Liver (tissue), 9 donors: ENCODE data around the gene GAN. TPM values are rescaled to one million over a fixed set of nuclear protein-coding genes. Genes with fewer than 3 reads are reported as not detected.
A peak's percentile ranks its signal among the peaks of the same experiment; 100 is the strongest.

Experiments
- DNase-seq: peaks from one replicate; pipeline ENCODE4 v3.0.0-alpha.2; 2017; ENCODE audit warnings: low spot score
- H3K27ac ChIP-seq, 2 donors: one replicate each; pipeline ENCODE4 v1.7.0; 2013; ENCODE audit warnings: inconsistent platforms in 2 of 2, low read length in 2 of 2, control low read depth in 1 of 2, low read depth in 1 of 2, mild to moderate bottlenecking in 1 of 2
- H3K27me3 ChIP-seq, 4 donors: one replicate each; pipeline versions ENCODE4 v1.6.1 to v1.7.0; 2013; ENCODE audit warnings: low read length in 3 of 4, inconsistent platforms in 1 of 4, mild to moderate bottlenecking in 1 of 4, moderate library complexity in 1 of 4; ENCODE audit not compliant: control insufficient read depth in 4 of 4, insufficient read depth in 4 of 4
- H3K36me3 ChIP-seq, 4 donors: one replicate each; pipeline versions ENCODE4 v1.6.1 to v1.7.0; 2013; ENCODE audit warnings: low read length in 3 of 4, mild to moderate bottlenecking in 3 of 4, low read depth in 1 of 4, moderate library complexity in 1 of 4; ENCODE audit not compliant: control insufficient read depth in 4 of 4, insufficient read depth in 3 of 4
- H3K4me1 ChIP-seq, 4 donors: one replicate each; pipeline versions ENCODE4 v1.6.1 to v1.7.0; 2013; ENCODE audit warnings: low read length in 3 of 4, mild to moderate bottlenecking in 3 of 4, moderate library complexity in 1 of 4; ENCODE audit not compliant: control insufficient read depth in 4 of 4, insufficient read depth in 4 of 4
- H3K4me3 ChIP-seq, 3 donors: one replicate each; pipeline versions ENCODE4 v1.6.1 to v1.7.0; 2013; ENCODE audit warnings: low read length in 3 of 3, control low read depth in 1 of 3, low read depth in 1 of 3, mild to moderate bottlenecking in 1 of 3
- H3K9ac ChIP-seq, 2 donors: one replicate each; pipeline ENCODE4 v1.7.0; 2013; ENCODE audit warnings: low read length in 2 of 2, mild to moderate bottlenecking in 2 of 2, moderate library complexity in 2 of 2, control low read depth in 1 of 2, low read depth in 1 of 2
- H3K9me3 ChIP-seq, 4 donors: one replicate each; pipeline versions ENCODE4 v1.6.1 to v1.7.0; 2013; ENCODE audit warnings: low read length in 3 of 4; ENCODE audit not compliant: control insufficient read depth in 4 of 4
- ATF3 ChIP-seq: IDR thresholded peaks from 2 replicates; pipeline ENCODE4 v1.6.1; 2016; ENCODE audit warnings: antibody characterized with exemption
- CTCF ChIP-seq: fragments of 150-350 bp; IDR thresholded peaks from 2 replicates; pipeline ENCODE4 v1.5.1; 2017; ENCODE audit warnings: improper control_type of control experiment, low read depth, low read length; ENCODE audit not compliant: missing input control
- EGR1 ChIP-seq, 2 donors: IDR thresholded peaks; 2 replicates each; pipeline ENCODE4 v1.6.1; 2016 to 2018; ENCODE audit warnings: antibody characterized with exemption in 2 of 2, low read depth in 2 of 2
- FOXA1 ChIP-seq: IDR thresholded peaks from 2 replicates; pipeline ENCODE4 v1.6.1; 2016; ENCODE audit warnings: antibody characterized with exemption
- FOXA2 ChIP-seq: IDR thresholded peaks from 2 replicates; pipeline ENCODE4 v1.6.1; 2016; ENCODE audit warnings: antibody characterized with exemption
- GABPA ChIP-seq, 2 donors: IDR thresholded peaks in 1 of 2; conservative IDR thresholded peaks in 1 of 2; 2 replicates each; pipeline ENCODE4 v1.6.1; 2016; ENCODE audit warnings: antibody characterized with exemption in 2 of 2, mild to moderate bottlenecking in 1 of 2, moderate library complexity in 1 of 2
- HNF4G ChIP-seq: IDR thresholded peaks from 2 replicates; pipeline ENCODE4 v1.6.1; 2016; ENCODE audit warnings: antibody characterized with exemption
- JUND ChIP-seq, 2 donors: IDR thresholded peaks; 2 replicates each; pipeline ENCODE4 v1.6.1; 2016; ENCODE audit warnings: antibody characterized with exemption in 2 of 2
- MAX ChIP-seq: IDR thresholded peaks from 2 replicates; pipeline ENCODE4 v1.6.1; 2016; ENCODE audit warnings: antibody characterized with exemption
- NR2F2 ChIP-seq: IDR thresholded peaks from 2 replicates; pipeline ENCODE4 v1.6.1; 2016; ENCODE audit warnings: antibody characterized with exemption
- RAD21 ChIP-seq, 2 donors: IDR thresholded peaks; 2 replicates each; pipeline ENCODE4 v1.6.1; 2016; ENCODE audit warnings: antibody characterized with exemption in 2 of 2, mild to moderate bottlenecking in 2 of 2
- REST ChIP-seq: IDR thresholded peaks from 2 replicates; pipeline ENCODE4 v1.6.1; 2016; ENCODE audit warnings: antibody characterized with exemption, mild to moderate bottlenecking
- RXRA ChIP-seq, 2 donors: IDR thresholded peaks; 2 replicates each; pipeline ENCODE4 v1.6.1; 2017 to 2018; ENCODE audit warnings: antibody characterized with exemption in 2 of 2, mild to moderate bottlenecking in 1 of 2
- SP1 ChIP-seq: IDR thresholded peaks from 2 replicates; pipeline ENCODE4 v1.6.1; 2018; ENCODE audit warnings: antibody characterized with exemption, mild to moderate bottlenecking
- TAF1 ChIP-seq: conservative IDR thresholded peaks from 2 replicates; pipeline ENCODE4 v1.6.1; 2016; ENCODE audit warnings: antibody characterized with exemption, mild to moderate bottlenecking
- YY1 ChIP-seq: IDR thresholded peaks from 2 replicates; pipeline ENCODE4 v1.6.1; 2016; ENCODE audit warnings: antibody characterized with exemption, mild to moderate bottlenecking
- ZBTB33 ChIP-seq: IDR thresholded peaks from 2 replicates; pipeline ENCODE4 v1.6.1; 2016; ENCODE audit warnings: antibody characterized with exemption
- WGBS: extraction: QIAGEN DNeasy Blood & Tissue Kit; methylation state at CpG from one replicate; pipeline ENCODE4 v1.1.7; 2013; 5-methylcytosine and 5-hydroxymethylcytosine counted together
- polyA plus RNA-seq, 2 donors: library from polyadenylated mRNA; stranded (reverse) in 1 of 2; unstranded in 1 of 2; fragments of 200-250 nt in 1 of 2; fragments of >200 nt in 1 of 2; fragmentation: Nextera tagmentation in 1 of 2; extraction: Ambion mirVana in 1 of 2; gene quantifications; one replicate each; pipeline versions ENCODE4 v1.2.1 to v1.2.3, GENCODE V29; 2013 to 2015
- total RNA-seq, 2 donors: library from RNA; depleted of rRNA; stranded (reverse); fragments of >200 nt; gene quantifications; one replicate each; pipeline ENCODE4 v1.2.3, GENCODE V29; 2014
- donor health status: healthy.
- donor health status: healthy.
- donor health status: healthy.
- donor health status: healthy.
- donor health status: healthy.

The GAN gene
- total and polyA plus RNA-seq, 4 donors = 0.33 to 5.5 (median 1.5) TPM

- Histone ChIP-seq H3K4me3 (no peak overlapping the region), H3K4me1 (peaks cover 0 to 8% (median 6%) of the 10 kb centered on the region in 4 donors), H3K9ac (peak overlapping the region in 1 of 2 donors; percentile 5), H3K27ac (peak overlapping the region in 1 of 2 donors; percentile 20), H3K27me3 (no peaks in the 10 kb centered on the region), H3K9me3 (peaks cover 0 to 2% (median 0%) of the 10 kb centered on the region in 4 donors), H3K36me3 (no peaks in the 10 kb centered on the region)
- no peak for TF ChIP-seq EGR1 (IDR thresholded peaks at IDR 0.05; ENCODE audit: low read depth in 2 of 2)
- no peak for TF ChIP-seq CTCF
- TF ChIP-seq NR2F2 = peak; percentile 57
- TF ChIP-seq REST = no peak
- no peak for TF ChIP-seq YY1
- TF ChIP-seq RAD21 (IDR thresholded peaks at IDR 0.05) = no peak
- TF ChIP-seq JUND (IDR thresholded peaks at IDR 0.05) = no peak
- TF ChIP-seq FOXA2 = no peak
- TF ChIP-seq FOXA1 = no peak
- no peak for TF ChIP-seq HNF4G
- no peak for TF ChIP-seq MAX
- peak in 1 of 2 donors; percentile 12 for TF ChIP-seq RXRA (IDR thresholded peaks at IDR 0.05)
- no peak for TF ChIP-seq ATF3
- DNase-seq = no peak
- WGBS = 61% methylated on average over 19 of the region's 19 CpGs
Measured at GRCh38 chr16:81401035-81401950, 86.5 kb downstream of the GAN start.

- no peaks in the 10 kb centered on the region for H3K27me3 ChIP-seq
- DNase-seq = no peak
- 20% methylated on average over 5 of the region's 5 CpGs for WGBS
- H3K4me3 ChIP-seq = no peak overlapping the region
- peaks cover 0 to 8% (median 6%) of the 10 kb centered on the region in 4 donors for H3K4me1 ChIP-seq
- no peak overlapping the region for H3K9ac ChIP-seq
- peaks cover 0 to 2% (median 0%) of the 10 kb centered on the region in 4 donors for H3K9me3 ChIP-seq
- TF ChIP-seq CTCF = no peak
- no peak for TF ChIP-seq RAD21 (IDR thresholded peaks at IDR 0.05)
- no peak for TF ChIP-seq TAF1
- no peak for TF ChIP-seq GABPA (IDR thresholded peaks at IDR 0.05 in 1 of 2, conservative IDR thresholded peaks at IDR 0.05 in 1 of 2)
- TF ChIP-seq SP1 = no peak
- TF ChIP-seq FOXA1 = no peak
- TF ChIP-seq YY1 = no peak
- no peak for TF ChIP-seq NR2F2
- no peak for TF ChIP-seq ZBTB33
- no peak for TF ChIP-seq HNF4G
- no peak for TF ChIP-seq MAX
- TF ChIP-seq EGR1 (IDR thresholded peaks at IDR 0.05; ENCODE audit: low read depth in 2 of 2) = no peak
- no peak for TF ChIP-seq FOXA2
- no peak for TF ChIP-seq ATF3
- no peaks in the 10 kb centered on the region for H3K36me3 ChIP-seq
- no peak overlapping the region for H3K27ac ChIP-seq
Measured at GRCh38 chr16:81403208-81403600, 88.4 kb downstream of the GAN start.
